Natural killer cell (primary cell): Measurements from ENCODE around the gene BICD2. TPM values are rescaled to one million over a fixed set of nuclear protein-coding genes. Genes with fewer than 3 reads are reported as not detected.

Experiments
- ATAC-seq, 3 donors: fragments of 150-1000 bp in 2 of 3; fragments of 200-7000 bp in 1 of 3; cut with Tn5 transposase; 1 replicate in 1 of 3; 2 replicates in 2 of 3; pipeline ENCODE4 v1.10.0; 2021; ENCODE audit warnings: mild to moderate bottlenecking in 2 of 3, moderate library complexity in 2 of 3
- DNase-seq, 2 donors: peaks; one replicate each; pipeline versions ENCODE4 v3.0.0 to v3.0.0-alpha.2; 2013 to 2021; ENCODE audit warnings: mixed read lengths in 1 of 2
- H3K27ac ChIP-seq: one replicate; pipeline ENCODE4 v1.5.1; 2013; ENCODE audit warnings: mild to moderate bottlenecking, low read length
- H3K27me3 ChIP-seq: one replicate; pipeline ENCODE4 v1.6.1; 2013; ENCODE audit warnings: low read length; ENCODE audit not compliant: control insufficient read depth, insufficient read depth
- H3K36me3 ChIP-seq: one replicate; pipeline ENCODE4 v1.6.1; 2013; ENCODE audit warnings: low read length; ENCODE audit not compliant: control insufficient read depth, insufficient read depth
- H3K4me1 ChIP-seq: one replicate; pipeline ENCODE4 v1.6.1; 2013; ENCODE audit warnings: low read length; ENCODE audit not compliant: control insufficient read depth, insufficient read depth
- H3K4me3 ChIP-seq: one replicate; pipeline ENCODE4 v1.5.1; 2013; ENCODE audit warnings: low read length
- H3K9me3 ChIP-seq: one replicate; pipeline ENCODE4 v1.6.1; 2013; ENCODE audit warnings: low read length; ENCODE audit not compliant: control insufficient read depth, insufficient read depth
- H3K27ac Mint-ChIP-seq, 2 donors: one replicate each; pipeline ENCODE4 v1.8.0; 2022; ENCODE audit warnings: mild to moderate bottlenecking in 2 of 2, mixed read lengths in 2 of 2, moderate library complexity in 1 of 2
- H3K27me3 Mint-ChIP-seq, 2 donors: one replicate each; pipeline ENCODE4 v1.8.0; 2022; ENCODE audit warnings: low read depth in 2 of 2, mixed read lengths in 2 of 2
- H3K36me3 Mint-ChIP-seq: one replicate; pipeline ENCODE4 v1.8.0; 2022; ENCODE audit warnings: mixed read lengths
- H3K4me1 Mint-ChIP-seq, 2 donors: one replicate each; pipeline ENCODE4 v1.8.0; 2022; ENCODE audit warnings: mixed read lengths in 2 of 2
- H3K4me3 Mint-ChIP-seq: one replicate; pipeline ENCODE4 v1.8.0; 2022; ENCODE audit warnings: mild to moderate bottlenecking, moderate library complexity, mixed read lengths
- H3K9me3 Mint-ChIP-seq, 2 donors: one replicate each; pipeline ENCODE4 v1.8.0; 2022; ENCODE audit warnings: mixed read lengths in 2 of 2
- CTCF ChIP-seq: fragments of 200-600 bp; IDR thresholded peaks from one replicate; pipeline ENCODE4 v1.8.0; 2022; ENCODE audit warnings: antibody characterized with exemption
- WGBS: methylation state at CpG from one replicate; pipeline ENCODE4 v1.1.7; 2013; ENCODE audit warnings: missing lambda C conversion rate; ENCODE audit not compliant: insufficient coverage; 5-methylcytosine and 5-hydroxymethylcytosine counted together
- intact Hi-C: fragments of 100-400 bp; cut with micrococcal nuclease; formaldehyde crosslinking; loops from one replicate; pipeline ENCODE4 v1.14.2; 2022
- total RNA-seq, 4 donors: library from RNA; stranded (reverse); fragments of 120-200 nt in 1 of 4; gene quantifications; one replicate each; pipeline versions ENCODE4 v1.2.3 to v1.2.4, GENCODE V29; 2013 to 2022

BICD2 gene
- total RNA-seq, 3 donors from 2014 or later (not counting 1 experiment from before 2014, with no cell fraction given) = 27.0 to 39.7 (median 39.7) TPM

- Histone ChIP-seq H3K27me3 (no peaks in the 10 kb centered on the region), H3K36me3 (no peaks in the 10 kb centered on the region), H3K27ac (no peak overlapping the region), H3K4me1 (no peaks in the 10 kb centered on the region), H3K4me3 (no peak overlapping the region), H3K9me3 (no peaks in the 10 kb centered on the region)
- Mint-ChIP-seq H3K27ac (no peak overlapping the region), H3K4me1 (no peaks in the 10 kb centered on the region), H3K9me3 (no peaks in the 10 kb centered on the region), H3K36me3 (no peaks in the 10 kb centered on the region), H3K4me3 (no peak overlapping the region), H3K27me3 (no peaks in the 10 kb centered on the region)
- no peak for TF ChIP-seq CTCF
- WGBS = 98% methylated on average over 6 of the region's 8 CpGs
- no peak for DNase-seq
- ATAC-seq = no peak
- intact Hi-C loops = no loop called here
These were observed 82.4 kb downstream of the BICD2 start for GRCh38 chr9:92682269-92682668.

- H3K36me3 Mint-ChIP-seq = no peaks in the 10 kb centered on the region
- no peak overlapping the region for H3K4me3 Mint-ChIP-seq
- no peaks in the 10 kb centered on the region for H3K9me3 ChIP-seq
- no peaks in the 10 kb centered on the region for H3K27me3 ChIP-seq
- H3K27me3 Mint-ChIP-seq = no peaks in the 10 kb centered on the region
- intact Hi-C loops = no loop called here
- no peak overlapping the region for H3K4me3 ChIP-seq
- DNase-seq (no peak), ATAC-seq (no peak)
- H3K4me1 ChIP-seq = no peaks in the 10 kb centered on the region
- no peak overlapping the region for H3K27ac ChIP-seq
- H3K4me1 Mint-ChIP-seq = no peaks in the 10 kb centered on the region
- H3K36me3 ChIP-seq = no peaks in the 10 kb centered on the region
- no peaks in the 10 kb centered on the region for H3K9me3 Mint-ChIP-seq
- no peak for TF ChIP-seq CTCF
- 95% methylated on average over 10 of the region's 12 CpGs for WGBS
- no peak overlapping the region for H3K27ac Mint-ChIP-seq
These were observed 84.2 kb downstream of the BICD2 start for GRCh38 chr9:92680166-92681119.

- Mint-ChIP-seq H3K4me3 (no peak overlapping the region), H3K4me1 (no peaks in the 10 kb centered on the region), H3K27me3 (no peaks in the 10 kb centered on the region), H3K27ac (no peak overlapping the region), H3K36me3 (no peaks in the 10 kb centered on the region), H3K9me3 (no peaks in the 10 kb centered on the region)
- H3K4me3 ChIP-seq = no peak overlapping the region
- 96% methylated on average over 13 of the region's 14 CpGs for WGBS
- H3K27ac ChIP-seq = no peak overlapping the region
- no peak for TF ChIP-seq CTCF
- DNase-seq (no peak), ATAC-seq (no peak)
- H3K4me1 ChIP-seq = no peaks in the 10 kb centered on the region
- intact Hi-C loops = no loop called here
- no peaks in the 10 kb centered on the region for H3K9me3 ChIP-seq
- no peaks in the 10 kb centered on the region for H3K36me3 ChIP-seq
- H3K27me3 ChIP-seq = no peaks in the 10 kb centered on the region
These were observed 85.0 kb downstream of the BICD2 start for GRCh38 chr9:92679413-92680165.
